SK-N-SH (cell line): ENCODE results near the gene ZFP36. TPM values are rescaled to one million over a fixed set of nuclear protein-coding genes. Genes with fewer than 3 reads are reported as not detected.

ENCODE experiments used
- CTCF ChIA-PET: fragments of 300-600, 350-600 bp; formaldehyde crosslinking; extraction: SDS; loops from one replicate; lab custom pipeline; 2021; lab: Yijun Ruan, JAX
- POLR2A ChIA-PET: fragments of 350-600 bp; sonication (Branson Sonifier 250); formaldehyde crosslinking; extraction: SDS; loops from one replicate; lab custom pipeline; 2020; ENCODE audit warnings: antibody characterized with exemption, inconsistent platforms; lab: Yijun Ruan, JAX
- DNase-seq: peaks from one replicate; pipeline ENCODE4 v3.0.0; 2012
- H2AFZ ChIP-seq: fragments of 200-600 bp; sonication (generic); 2 replicates; pipeline ENCODE4 v1.8.1; 2016; ENCODE audit warnings: antibody characterized with exemption, mild to moderate bottlenecking, low read depth
- H3F3A ChIP-seq: fragments of 200-600 bp; sonication (generic); replicated peaks from 2 replicates; pipeline ENCODE3; 2016; ENCODE audit warnings: antibody characterized with exemption, mild to moderate bottlenecking; ENCODE audit not compliant: insufficient read depth
- H3K27ac ChIP-seq, 2 experiments: fragments of 200-500 bp in 1 of 2; fragments of 200-600 bp in 1 of 2; sonication (Bioruptor generic) in 1 of 2; sonication (generic), shearing (Covaris generic) in 1 of 2; 2 replicates each; pipeline versions ENCODE4 v1.5.1 to v1.6.1; 2014 to 2016; ENCODE audit warnings: low read depth in 2 of 2, inconsistent platforms in 1 of 2, low read length in 1 of 2, mild to moderate bottlenecking in 1 of 2, mixed read lengths in 1 of 2
- H3K27me3 ChIP-seq: fragments of 200-600 bp; sonication (generic), shearing (Covaris generic); 2 replicates; pipeline ENCODE4 v1.6.1; 2016; ENCODE audit warnings: mixed run types; ENCODE audit not compliant: insufficient read depth
- H3K36me3 ChIP-seq, 2 experiments: fragments of 200-500 bp in 1 of 2; fragments of 200-600 bp in 1 of 2; sonication (Bioruptor generic) in 1 of 2; sonication (generic) in 1 of 2; replicated peaks in 1 of 2; 2 replicates each; pipeline versions ENCODE3 to v1.5.1; 2014 to 2016; ENCODE audit warnings: low read length in 1 of 2, mild to moderate bottlenecking in 1 of 2; ENCODE audit not compliant: insufficient read depth in 2 of 2, control insufficient read depth in 1 of 2
- H3K4me1 ChIP-seq, 2 experiments: fragments of 200-500 bp in 1 of 2; fragments of 200-600 bp in 1 of 2; sonication (Bioruptor generic) in 1 of 2; sonication (generic), shearing (Covaris generic) in 1 of 2; 2 replicates each; pipeline versions ENCODE4 v1.5.1 to v1.6.1; 2014 to 2016; ENCODE audit warnings: low read depth in 1 of 2, low read length in 1 of 2, mixed run types in 1 of 2; ENCODE audit not compliant: insufficient read depth in 2 of 2, control insufficient read depth in 1 of 2
- H3K4me2 ChIP-seq: fragments of 200-600 bp; sonication (generic), shearing (Covaris generic); 2 replicates; pipeline ENCODE4 v1.6.1; 2017; ENCODE audit warnings: mixed run types
- H3K4me3 ChIP-seq, 2 experiments: fragments of 200-500 bp in 1 of 2; fragments of 200-600 bp in 1 of 2; sonication (Bioruptor generic) in 1 of 2; sonication (generic), shearing (Covaris generic) in 1 of 2; 2 replicates each; pipeline versions ENCODE4 v1.5.1 to v1.8.1; 2014 to 2016; ENCODE audit warnings: low read depth in 2 of 2, inconsistent platforms in 1 of 2, low read length in 1 of 2, mild to moderate bottlenecking in 1 of 2, mixed read lengths in 1 of 2, moderate library complexity in 1 of 2
- H3K79me2 ChIP-seq: fragments of 200-600 bp; sonication (generic); 2 replicates; pipeline ENCODE4 v1.8.1; 2017; ENCODE audit warnings: mild to moderate bottlenecking; ENCODE audit not compliant: insufficient read depth
- H3K9ac ChIP-seq: fragments of 200-600 bp; sonication (generic); 2 replicates; pipeline ENCODE4 v1.6.1; 2017; ENCODE audit warnings: mixed run types
- H3K9me2 ChIP-seq: fragments of 200-600 bp; sonication (generic); 2 replicates; pipeline ENCODE4 v1.6.1; 2017; ENCODE audit warnings: mixed run types
- H3K9me3 ChIP-seq: fragments of 200-600 bp; sonication (generic); 2 replicates; pipeline ENCODE4 v1.6.1; 2017; ENCODE audit warnings: mixed run types, mild to moderate bottlenecking, moderate library complexity
- H4K20me1 ChIP-seq: fragments of 200-600 bp; sonication (generic); 2 replicates; pipeline ENCODE4 v1.6.1; 2017; ENCODE audit warnings: mild to moderate bottlenecking, mixed run types; ENCODE audit not compliant: insufficient read depth
- POLR2AphosphoS5 ChIP-seq: IDR thresholded peaks from 2 replicates; pipeline ENCODE4 v1.6.1; 2012; ENCODE audit warnings: low read depth, low read length
- RCOR1 ChIP-seq: fragments of 150-350 bp; IDR thresholded peaks from 2 replicates; pipeline ENCODE4 v1.6.1; 2017; ENCODE audit warnings: antibody characterized with exemption, low read length
- RXRA ChIP-seq: IDR thresholded peaks from 2 replicates; pipeline ENCODE4 v1.4.0; 2012; ENCODE audit warnings: low read depth, mild to moderate bottlenecking, borderline replicate concordance
- SIN3A ChIP-seq: IDR thresholded peaks from 2 replicates; pipeline ENCODE4 v1.6.1; 2012; ENCODE audit warnings: low read depth, mild to moderate bottlenecking, low read length, moderate library complexity, borderline replicate concordance
- SMC3 ChIP-seq: IDR thresholded peaks from 2 replicates; pipeline ENCODE4 v1.6.1; 2012; ENCODE audit warnings: low read depth, low read length, improper control_type of control experiment
- TAF1 ChIP-seq: IDR thresholded peaks from 2 replicates; pipeline ENCODE4 v1.6.1; 2012; ENCODE audit warnings: low read depth, mild to moderate bottlenecking, low read length, moderate library complexity, borderline replicate concordance
- WGBS: methylation state at CpG from one replicate; pipeline ENCODE4 v1.1.6; 2017; ENCODE audit warnings: low lambda C conversion rate; 5-methylcytosine and 5-hydroxymethylcytosine counted together
- polyA plus RNA-seq, 3 experiments: library from polyadenylated mRNA; depleted of rRNA; stranded (reverse); fragments of >200 nt; gene quantifications; 2 replicates each; pipeline ENCODE4 v1.2.3, GENCODE V29; 2012
- TF ChIP-seq, protein P1 (sequence below): fragments of 200-600 bp; sonication (generic); IDR thresholded peaks from 2 replicates; pipeline ENCODE4 v1.6.1; 2017; ENCODE audit warnings: antibody characterized with exemption, mild to moderate bottlenecking, moderate library complexity

The ZFP36 gene
- polyA plus RNA-seq, 1 of the 3 experiments (the other 2 are of a cell fraction): 49.3 TPM

- POLR2A ChIA-PET: interaction anchor here (1.8 to 2.2 kb wide), 2 partner anchors 23 kb away, joined by 14 to 28 read pairs; partner anchors contain the start of gene RPS16
- H4K20me1 ChIP-seq: peaks cover 21% of the 10 kb centered on the region
- peak overlapping the region; percentile 94 to 96 for H3K27ac ChIP-seq
- peak overlapping the region; percentile 97 for H3K9ac ChIP-seq
- H3K4me3 ChIP-seq: peak overlapping the region; percentile 92 to 96
- no peaks in the 10 kb centered on the region for H3K9me2 ChIP-seq
- peaks cover 63% of the 10 kb centered on the region for H3K79me2 ChIP-seq
- peaks cover 5% of the 10 kb centered on the region in 2 experiments for H3K36me3 ChIP-seq
- TF ChIP-seq TAF1 (0 out of 2 replicates have a peak, but pooled peaks have one; percentile 2), SMC3 (0 out of 2 replicates have a peak, but pooled peaks have one; percentile 19), RCOR1 (no peak)
- TF ChIP-seq, protein P1, sequence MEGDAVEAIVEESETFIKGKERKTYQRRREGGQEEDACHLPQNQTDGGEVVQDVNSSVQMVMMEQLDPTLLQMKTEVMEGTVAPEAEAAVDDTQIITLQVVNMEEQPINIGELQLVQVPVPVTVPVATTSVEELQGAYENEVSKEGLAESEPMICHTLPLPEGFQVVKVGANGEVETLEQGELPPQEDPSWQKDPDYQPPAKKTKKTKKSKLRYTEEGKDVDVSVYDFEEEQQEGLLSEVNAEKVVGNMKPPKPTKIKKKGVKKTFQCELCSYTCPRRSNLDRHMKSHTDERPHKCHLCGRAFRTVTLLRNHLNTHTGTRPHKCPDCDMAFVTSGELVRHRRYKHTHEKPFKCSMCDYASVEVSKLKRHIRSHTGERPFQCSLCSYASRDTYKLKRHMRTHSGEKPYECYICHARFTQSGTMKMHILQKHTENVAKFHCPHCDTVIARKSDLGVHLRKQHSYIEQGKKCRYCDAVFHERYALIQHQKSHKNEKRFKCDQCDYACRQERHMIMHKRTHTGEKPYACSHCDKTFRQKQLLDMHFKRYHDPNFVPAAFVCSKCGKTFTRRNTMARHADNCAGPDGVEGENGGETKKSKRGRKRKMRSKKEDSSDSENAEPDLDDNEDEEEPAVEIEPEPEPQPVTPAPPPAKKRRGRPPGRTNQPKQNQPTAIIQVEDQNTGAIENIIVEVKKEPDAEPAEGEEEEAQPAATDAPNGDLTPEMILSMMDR: peak; percentile 10; the same call in 1 of the 2 replicates
- no peak for DNase-seq
- H3F3A ChIP-seq: peaks cover 33% of the 10 kb centered on the region
- CTCF ChIA-PET: interaction anchor here (0.6 to 5.1 kb wide), 12 partner anchors 11 to 940 kb away, joined by 3 to 106 read pairs (median 7); partner anchors contain the start of genes EID2B, MED29, PAF1 and RPS16
- peak overlapping the region; percentile 99 for H3K4me2 ChIP-seq
- H3K4me1 ChIP-seq: peaks cover 29 to 40% of the 10 kb centered on the region in 2 experiments; a peak in 3 of 4 replicates
- H3K9me3 ChIP-seq: no peaks in the 10 kb centered on the region
- H2AFZ ChIP-seq: peak overlapping the region; percentile 74
- 0% methylated on average over 21 of the region's 24 CpGs for WGBS
- H3K27me3 ChIP-seq: no peaks in the 10 kb centered on the region
Measured at GRCh38 chr19:39412867-39413271, 6.2 kb downstream of the ZFP36 start.

DNA sequence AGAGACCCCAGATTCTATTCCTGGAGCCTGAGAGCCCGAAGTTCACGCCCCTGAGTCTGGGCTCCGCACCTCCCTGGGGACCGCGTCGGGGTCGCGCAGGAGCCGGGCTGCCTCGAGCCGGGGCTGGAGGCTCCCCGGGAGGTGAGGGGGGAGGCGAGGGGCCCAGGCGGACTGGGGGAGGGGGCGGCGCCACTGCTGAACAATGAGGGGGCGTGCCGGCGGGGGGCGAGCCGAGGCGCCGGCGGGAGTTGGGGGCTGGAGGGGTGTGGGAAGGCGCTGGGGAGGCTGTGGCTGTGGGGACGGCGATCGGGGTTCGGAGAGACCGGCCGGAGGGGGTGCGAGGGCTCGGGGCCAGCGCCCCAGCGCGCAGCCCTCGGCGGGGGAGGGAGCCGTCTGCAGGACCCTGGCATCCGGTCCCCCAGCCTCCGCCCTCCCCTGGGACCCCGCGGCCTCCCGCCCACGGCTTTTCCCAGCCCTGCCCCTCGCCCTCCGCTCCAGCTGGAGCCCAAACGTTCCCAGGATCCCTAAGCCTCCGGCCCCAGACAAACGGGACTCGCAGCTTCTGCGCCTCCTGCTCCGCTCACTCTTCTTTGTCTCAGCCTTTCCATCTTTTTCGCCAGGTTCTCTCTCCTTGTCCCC lies 6.7 kb downstream of the ZFP36 start:
- H3F3A ChIP-seq: peaks cover 33% of the 10 kb centered on the region
- H3K4me1 ChIP-seq: peaks cover 24 to 38% of the 10 kb centered on the region in 2 experiments; a peak in 3 of 4 replicates
- CTCF ChIA-PET: interaction anchor here (1.1 to 5.1 kb wide), 10 partner anchors 11 to 127 kb away, joined by 3 to 53 read pairs (median 5); partner anchors contain the start of genes EID2, EID2B, MED29 and PAF1
- peaks cover 16% of the 10 kb centered on the region for H4K20me1 ChIP-seq
- H3K4me3 ChIP-seq: peak overlapping the region; percentile 92 to 96
- 2% methylated on average over 27 of the region's 54 CpGs for WGBS
- peak overlapping the region; percentile 97 for H3K9ac ChIP-seq
- H3K9me3 ChIP-seq: no peaks in the 10 kb centered on the region
- peak overlapping the region; percentile 94 to 96 for H3K27ac ChIP-seq
- DNase-seq: peak; percentile 88
- peaks cover under 1 to 5% of the 10 kb centered on the region in 2 experiments for H3K36me3 ChIP-seq
- TF ChIP-seq POLR2AphosphoS5 (0 out of 2 replicates have a peak, but pooled peaks have one; percentile 31), SIN3A (peak; percentile 75; the same call in 1 of the 2 replicates), RXRA (no peak)
- no peaks in the 10 kb centered on the region for H3K9me2 ChIP-seq
- H3K79me2 ChIP-seq: peaks cover 60% of the 10 kb centered on the region
- peak overlapping the region; percentile 74 for H2AFZ ChIP-seq
- H3K27me3 ChIP-seq: no peaks in the 10 kb centered on the region
- POLR2A ChIA-PET: interaction anchor here (0.8 to 2.2 kb wide), 6 partner anchors 13 to 22 kb away, joined by 3 to 28 read pairs (median 4); partner anchors contain the start of genes MED29, PAF1 and RPS16
- H3K4me2 ChIP-seq: peak overlapping the region; percentile 99
